Upper lobe of left lung (tissue), 6 donors: ENCODE results near the gene R3HDM1. TPM values are rescaled to one million over a fixed set of nuclear protein-coding genes. Genes with fewer than 3 reads are reported as not detected.
"Not testable (repeated sequence)": the region's sequence is repeated elsewhere in the genome, so short reads cannot be mapped to it uniquely, and the experiment has no call there.

Experiments
- ATAC-seq, 2 donors: fragments of 200-7000 bp; cut with Tn5 transposase; one replicate each; pipeline ENCODE4 v1.9.1; 2022; ENCODE audit warnings: mild to moderate bottlenecking in 2 of 2, moderate library complexity in 2 of 2; ENCODE audit not compliant: low FRiP score in 2 of 2
- DNase-seq, 2 donors: peaks; one replicate each; pipeline ENCODE4 v3.0.0-alpha.2; 2019 to 2020
- H3K27ac ChIP-seq, 4 donors: fragments of 200-600 bp; sonication (generic); one replicate each; pipeline ENCODE4 v1.5.1; 2016 to 2019
- H3K27me3 ChIP-seq, 4 donors: fragments of 200-600 bp; sonication (generic); one replicate each; pipeline ENCODE4 v1.5.1; 2017 to 2019
- H3K36me3 ChIP-seq, 4 donors: fragments of 200-600 bp; sonication (generic); one replicate each; pipeline ENCODE4 v1.5.1; 2016 to 2019
- H3K4me1 ChIP-seq, 4 donors: fragments of 200-600 bp; sonication (generic); one replicate each; pipeline ENCODE4 v1.5.1; 2018 to 2019
- H3K4me3 ChIP-seq, 4 donors: fragments of 200-600 bp; sonication (generic); one replicate each; pipeline ENCODE4 v1.5.1; 2017 to 2019; ENCODE audit warnings: mild to moderate bottlenecking in 2 of 4, moderate library complexity in 1 of 4
- H3K9me3 ChIP-seq, 4 donors: fragments of 200-600 bp; sonication (generic); one replicate each; pipeline ENCODE4 v1.5.1; 2018 to 2019
- EP300 ChIP-seq, 4 donors: sonication (generic); formaldehyde crosslinking; IDR thresholded peaks; one replicate each; pipeline ENCODE4 v1.5.1; 2017; ENCODE audit warnings: antibody characterized with exemption in 4 of 4, control low read depth in 2 of 4
- POLR2A ChIP-seq, 4 donors: fragments of 450-650 bp; IDR thresholded peaks; one replicate each; pipeline ENCODE4 v1.5.1; 2016 to 2017; ENCODE audit warnings: antibody characterized with exemption in 4 of 4, mild to moderate bottlenecking in 2 of 4
- POLR2AphosphoS5 ChIP-seq, 2 donors: sonication (generic); formaldehyde crosslinking; IDR thresholded peaks; one replicate each; pipeline ENCODE4 v1.5.1; 2017; ENCODE audit warnings: antibody characterized with exemption in 2 of 2
- WGBS, 2 donors: methylation state at CpG; one replicate each; pipeline ENCODE4 v1.1.5; 2017 to 2018; 5-methylcytosine and 5-hydroxymethylcytosine counted together
- total RNA-seq, 6 donors: library from RNA; depleted of rRNA in 4 of 6; stranded (reverse); fragments of >200 nt in 4 of 6; gene quantifications; one replicate each; pipeline versions ENCODE4 v1.1.0 to v1.2.1, GENCODE V29; 2016 to 2021
- TF ChIP-seq, protein P1 (sequence below), 6 experiments: fragments of 450-650 bp in 4 of 6; fragments of 200-600 bp in 2 of 6; sonication (generic) in 2 of 6; IDR thresholded peaks; one replicate each; pipeline ENCODE4 v1.5.1; 2016 to 2019; ENCODE audit warnings: antibody characterized with exemption in 6 of 6
- donor health status: DM: no; HTN: no; CAD: no; lungs with moderate emphysema.
- donor health status: DM: no; HTN: yes; CAD: no; lungs with severe emphysema.

The R3HDM1 gene
- total RNA-seq, 6 donors from 2014 or later, result 9.0 to 43.0 (median 16.2) TPM

DNA sequence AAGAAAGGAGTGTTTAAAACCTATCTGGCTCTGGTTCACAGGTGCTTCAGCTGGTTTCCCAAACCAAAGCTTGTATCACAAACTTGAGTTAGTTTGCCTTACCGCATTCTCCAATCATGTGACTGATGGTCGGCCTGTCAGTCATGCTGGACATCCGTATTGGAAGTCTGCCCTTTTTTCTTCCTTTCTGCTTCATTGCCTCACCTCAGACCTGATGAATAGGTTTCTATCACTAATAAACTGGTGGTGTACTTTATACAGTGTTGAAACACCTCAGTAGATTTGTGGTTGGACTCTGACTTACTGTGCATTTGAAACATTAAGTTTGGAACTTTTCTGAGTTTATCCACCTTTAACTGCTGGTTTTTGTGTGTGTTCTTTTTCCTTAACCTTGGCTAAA lies 84.1 kb downstream of the R3HDM1 start:
- 74 to 92% methylated on average over 3 of the region's 3 CpGs for WGBS, 2 donors
- H3K4me3 ChIP-seq, result no peak overlapping the region
- ATAC-seq (no peak), DNase-seq (no peak)
- TF ChIP-seq, protein P1, sequence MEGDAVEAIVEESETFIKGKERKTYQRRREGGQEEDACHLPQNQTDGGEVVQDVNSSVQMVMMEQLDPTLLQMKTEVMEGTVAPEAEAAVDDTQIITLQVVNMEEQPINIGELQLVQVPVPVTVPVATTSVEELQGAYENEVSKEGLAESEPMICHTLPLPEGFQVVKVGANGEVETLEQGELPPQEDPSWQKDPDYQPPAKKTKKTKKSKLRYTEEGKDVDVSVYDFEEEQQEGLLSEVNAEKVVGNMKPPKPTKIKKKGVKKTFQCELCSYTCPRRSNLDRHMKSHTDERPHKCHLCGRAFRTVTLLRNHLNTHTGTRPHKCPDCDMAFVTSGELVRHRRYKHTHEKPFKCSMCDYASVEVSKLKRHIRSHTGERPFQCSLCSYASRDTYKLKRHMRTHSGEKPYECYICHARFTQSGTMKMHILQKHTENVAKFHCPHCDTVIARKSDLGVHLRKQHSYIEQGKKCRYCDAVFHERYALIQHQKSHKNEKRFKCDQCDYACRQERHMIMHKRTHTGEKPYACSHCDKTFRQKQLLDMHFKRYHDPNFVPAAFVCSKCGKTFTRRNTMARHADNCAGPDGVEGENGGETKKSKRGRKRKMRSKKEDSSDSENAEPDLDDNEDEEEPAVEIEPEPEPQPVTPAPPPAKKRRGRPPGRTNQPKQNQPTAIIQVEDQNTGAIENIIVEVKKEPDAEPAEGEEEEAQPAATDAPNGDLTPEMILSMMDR (IDR thresholded peaks at IDR 0.05), result no peak
- no peak for TF ChIP-seq POLR2AphosphoS5 (IDR thresholded peaks at IDR 0.05)
- TF ChIP-seq POLR2A (IDR thresholded peaks at IDR 0.05), result no peak
- no peak for TF ChIP-seq EP300 (IDR thresholded peaks at IDR 0.05)
- H3K36me3 ChIP-seq, result no peaks in the 10 kb centered on the region
- no peaks in the 10 kb centered on the region for H3K27me3 ChIP-seq
- H3K27ac ChIP-seq, result no peak overlapping the region
- H3K4me1 ChIP-seq, result no peaks in the 10 kb centered on the region
- no peaks in the 10 kb centered on the region for H3K9me3 ChIP-seq

DNA sequence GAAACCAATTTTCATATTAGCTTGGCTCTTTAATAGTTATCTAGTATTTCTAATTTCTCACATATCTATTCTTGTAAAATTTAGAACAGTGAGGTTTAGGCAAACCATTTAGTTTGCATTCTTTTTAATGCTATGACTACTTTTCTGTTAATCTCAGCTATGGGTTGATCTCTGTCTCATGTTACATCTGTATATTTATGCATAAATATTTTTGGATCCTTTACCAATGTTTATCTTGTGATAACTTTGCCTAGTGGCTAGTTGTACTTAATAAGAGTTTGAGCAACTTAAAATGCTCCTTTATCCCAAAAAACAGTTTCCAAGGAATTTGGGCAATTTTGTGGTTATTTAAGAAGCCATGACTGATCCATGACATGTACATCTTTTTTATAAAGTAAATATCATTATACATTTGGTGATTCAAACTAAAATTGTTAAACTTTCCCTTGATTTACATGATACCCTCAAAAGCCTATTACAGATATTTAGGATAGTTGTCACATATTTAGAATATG lies 86.3 kb downstream of the R3HDM1 start:
- ATAC-seq (no peak), DNase-seq (no peak)
- TF ChIP-seq EP300 (IDR thresholded peaks at IDR 0.05) (no peak), POLR2AphosphoS5 (IDR thresholded peaks at IDR 0.05) (no peak), POLR2A (IDR thresholded peaks at IDR 0.05) (no peak)
- TF ChIP-seq, protein P1 (IDR thresholded peaks at IDR 0.05), result no peak
- H3K27ac ChIP-seq, result no peak overlapping the region
- H3K9me3 ChIP-seq, result no peaks in the 10 kb centered on the region
- H3K36me3 ChIP-seq, result peaks cover 0 to 8% (median 0%) of the 10 kb centered on the region in 4 donors
- no peak overlapping the region for H3K4me3 ChIP-seq
- H3K4me1 ChIP-seq, result no peaks in the 10 kb centered on the region
- H3K27me3 ChIP-seq, result no peaks in the 10 kb centered on the region

DNA sequence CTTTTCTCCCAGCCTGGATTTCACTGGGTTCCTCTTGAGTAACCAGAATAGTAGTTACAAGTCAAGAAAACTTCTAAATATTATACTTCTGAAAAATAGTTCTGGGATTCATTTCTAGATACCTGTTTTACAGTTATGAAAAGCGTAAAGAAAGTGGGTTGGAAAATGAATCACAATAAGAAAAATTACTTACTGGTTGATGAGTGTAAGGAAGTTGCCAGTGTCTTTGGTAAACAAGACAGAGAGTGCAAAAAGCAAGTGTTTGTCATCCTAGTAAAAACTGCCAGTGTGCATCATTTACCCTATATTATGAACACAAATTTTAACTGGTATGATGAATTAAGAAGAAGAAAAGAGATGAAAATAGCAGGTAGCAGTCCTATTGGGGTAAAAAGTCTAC lies 88.9 kb downstream of the R3HDM1 start:
- no peaks in the 10 kb centered on the region for H3K4me1 ChIP-seq
- no peaks in the 10 kb centered on the region for H3K9me3 ChIP-seq
- no peak for DNase-seq
- WGBS, 2 donors, result 91 to 100% methylated on average over 1 of the region's 1 CpG
- TF ChIP-seq EP300 (IDR thresholded peaks at IDR 0.05) (no peak), POLR2AphosphoS5 (IDR thresholded peaks at IDR 0.05) (no peak), POLR2A (IDR thresholded peaks at IDR 0.05) (no peak)
- TF ChIP-seq, protein P1 (IDR thresholded peaks at IDR 0.05), result no peak
- no peak for ATAC-seq
- H3K36me3 ChIP-seq, result peaks cover 0 to 8% (median 0%) of the 10 kb centered on the region in 4 donors
- H3K27ac ChIP-seq, result no peak overlapping the region
- no peaks in the 10 kb centered on the region for H3K27me3 ChIP-seq
- H3K4me3 ChIP-seq, result no peak overlapping the region

DNA sequence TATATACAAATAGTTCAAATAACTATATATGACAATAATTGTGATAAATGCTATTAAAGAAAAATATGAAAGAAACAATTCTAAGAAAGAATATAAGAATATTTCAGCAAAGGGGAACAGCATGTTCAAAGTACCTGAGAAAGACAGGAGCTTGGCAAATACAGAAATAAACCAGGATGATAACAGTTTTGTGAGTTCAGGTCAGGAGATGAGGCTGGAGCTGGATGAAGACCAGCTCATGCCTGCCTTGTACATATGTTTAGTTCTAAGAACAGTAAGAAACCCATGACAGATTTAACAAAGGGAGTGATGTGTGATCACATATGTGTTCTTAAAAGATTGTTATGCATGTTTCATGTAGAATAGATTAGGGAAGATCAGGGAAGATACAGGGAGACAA lies 98.2 kb downstream of the R3HDM1 start:
- no peak for DNase-seq
- no peak overlapping the region for H3K27ac ChIP-seq
- peaks cover 0 to 10% (median 0%) of the 10 kb centered on the region in 4 donors for H3K36me3 ChIP-seq
- no peaks in the 10 kb centered on the region for H3K27me3 ChIP-seq
- no peaks in the 10 kb centered on the region for H3K4me1 ChIP-seq
- H3K4me3 ChIP-seq, result no peak overlapping the region
- no peak for TF ChIP-seq POLR2AphosphoS5 (IDR thresholded peaks at IDR 0.05)
- TF ChIP-seq EP300 (IDR thresholded peaks at IDR 0.05), result no peak
- TF ChIP-seq, protein P1 (IDR thresholded peaks at IDR 0.05), result no peak
- TF ChIP-seq POLR2A (IDR thresholded peaks at IDR 0.05), result no peak
- ATAC-seq, result no peak
- no peaks in the 10 kb centered on the region for H3K9me3 ChIP-seq

DNA sequence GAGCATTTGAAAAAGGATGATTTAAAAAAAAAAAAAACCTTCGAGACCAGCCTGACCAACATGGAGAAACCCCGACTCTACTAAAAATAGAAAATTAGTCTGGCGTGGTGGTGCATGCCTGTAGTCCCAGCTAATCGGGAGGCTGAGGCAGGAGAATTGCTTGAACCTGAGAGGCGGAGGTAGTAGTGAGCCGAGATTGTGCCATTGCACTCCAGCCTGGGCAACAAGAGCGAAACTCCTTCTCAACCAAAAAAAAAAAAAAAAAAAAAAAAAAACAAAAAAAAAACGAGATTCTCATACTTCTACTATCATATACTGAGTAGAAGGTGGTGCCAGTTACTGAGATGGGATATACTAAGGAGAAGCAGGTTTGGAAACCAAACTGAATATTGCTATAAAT lies 98.8 kb downstream of the R3HDM1 start:
- not testable (repeated sequence) for ATAC-seq, H3K27me3 ChIP-seq, H3K4me1 ChIP-seq, H3K36me3 ChIP-seq, H3K9me3 ChIP-seq, H3K27ac ChIP-seq, H3K4me3 ChIP-seq, DNase-seq
- 92 to 97% methylated on average over 8 of the region's 8 CpGs for WGBS, 2 donors
